Stomach (tissue), 9 donors: Measurements from ENCODE around the gene TPD52L1. TPM values are rescaled to one million over a fixed set of nuclear protein-coding genes. Genes with fewer than 3 reads are reported as not detected.

Experiments used
- DNase-seq, 2 donors: peaks; one replicate each; pipeline versions ENCODE4 v3.0.0 to v3.0.0-alpha.2; 2013 to 2019
- H3K27ac ChIP-seq, 5 donors: fragments of 200-600 bp in 4 of 5; sonication (generic) in 4 of 5; one replicate each; pipeline ENCODE4 v1.5.1; 2013 to 2019; ENCODE audit warnings: mild to moderate bottlenecking in 1 of 5, moderate library complexity in 1 of 5
- H3K27me3 ChIP-seq, 3 donors: fragments of 200-600 bp; sonication (generic); one replicate each; pipeline ENCODE4 v1.5.1; 2017 to 2019; ENCODE audit warnings: mixed run types in 1 of 3
- H3K36me3 ChIP-seq, 4 donors: fragments of 200-600 bp; sonication (generic); 1 replicate in 3 of 4; 2 replicates in 1 of 4; pipeline ENCODE4 v1.5.1; 2016 to 2019
- H3K4me1 ChIP-seq, 4 donors: fragments of 200-600 bp; sonication (generic); one replicate each; pipeline ENCODE4 v1.5.1; 2016 to 2019
- H3K4me3 ChIP-seq, 4 donors: fragments of 200-600 bp; sonication (generic) in 3 of 4; one replicate each; pipeline ENCODE4 v1.5.1; 2016 to 2019; ENCODE audit warnings: mild to moderate bottlenecking in 1 of 4
- H3K9me3 ChIP-seq, 4 donors: fragments of 200-600 bp; sonication (generic); one replicate each; pipeline ENCODE4 v1.5.1; 2016 to 2019
- EP300 ChIP-seq: sonication (generic); formaldehyde crosslinking; IDR thresholded peaks from one replicate; pipeline ENCODE4 v1.6.1; 2017; ENCODE audit warnings: antibody characterized with exemption
- POLR2A ChIP-seq, 4 donors: fragments of 450-650 bp; IDR thresholded peaks; one replicate each; pipeline ENCODE4 v1.6.1; 2016; ENCODE audit warnings: antibody characterized with exemption in 4 of 4, control low read depth in 2 of 4, mild to moderate bottlenecking in 1 of 4, moderate library complexity in 1 of 4
- POLR2AphosphoS5 ChIP-seq, 3 donors: sonication (generic); formaldehyde crosslinking; IDR thresholded peaks; one replicate each; pipeline ENCODE4 v1.6.1; 2016; ENCODE audit warnings: antibody characterized with exemption in 3 of 3
- WGBS, 5 donors: extraction: QIAGEN DNeasy Blood & Tissue Kit in 3 of 5; methylation state at CpG; one replicate each; pipeline versions ENCODE4 v1.1.5 to v1.1.7; 2013 to 2018; 5-methylcytosine and 5-hydroxymethylcytosine counted together
- intact Hi-C: fragments of 100-400 bp; cut with DNase I; formaldehyde crosslinking; loops from one replicate; pipeline ENCODE4 v1.15.1; 2023; ENCODE audit warnings: low total_unique reads
- polyA plus RNA-seq, 3 donors: library from polyadenylated mRNA; stranded (reverse); fragments of 200-250 nt; gene quantifications; one replicate each; pipeline ENCODE4 v1.2.3, GENCODE V29; 2013
- total RNA-seq, 5 donors: library from RNA; depleted of rRNA; stranded (reverse); fragments of >200 nt; gene quantifications; one replicate each; pipeline versions ENCODE4 v1.1.0 to v1.2.3, GENCODE V29; 2014 to 2016
- TF ChIP-seq, protein P1 (sequence below), 7 experiments: fragments of 450-650 bp in 4 of 7; fragments of 200-600 bp in 3 of 7; sonication (generic) in 3 of 7; IDR thresholded peaks; one replicate each; pipeline ENCODE4 v1.5.1; 2016 to 2019; ENCODE audit warnings: antibody characterized with exemption in 7 of 7, control low read depth in 2 of 7, mild to moderate bottlenecking in 1 of 7
- donor health status: healthy with polysubstance abuse.
- donor health status: Bipolar disorder and iron deficiency.
- donor health status: healthy.

TPD52L1 gene
- total and polyA plus RNA-seq, 8 donors, result 14.8 to 102 (median 78.9) TPM

DNA sequence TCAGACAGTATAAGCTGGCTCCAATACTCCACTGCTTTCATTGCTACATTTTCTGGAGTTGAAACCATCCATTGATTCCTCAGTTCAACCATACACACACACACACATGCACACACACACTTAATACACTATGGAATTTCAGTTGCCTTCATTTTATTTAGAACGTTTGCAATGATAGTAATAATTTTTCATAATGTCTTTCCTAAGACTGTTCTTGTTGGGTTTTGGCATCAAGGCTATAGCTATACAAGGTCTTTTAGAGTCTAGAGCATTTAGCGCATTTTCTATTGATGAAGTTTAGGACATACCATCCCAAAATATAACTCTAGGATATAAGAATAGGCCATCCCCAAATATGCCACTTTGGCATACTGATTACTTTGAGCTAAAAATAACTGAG, 15.5 kb upstream of the TPD52L1 start:
- Histone ChIP-seq H3K27ac (no peak overlapping the region), H3K9me3 (no peaks in the 10 kb centered on the region), H3K4me3 (no peak overlapping the region), H3K27me3 (no peaks in the 10 kb centered on the region), H3K4me1 (no peaks in the 10 kb centered on the region), H3K36me3 (no peaks in the 10 kb centered on the region)
- TF ChIP-seq POLR2AphosphoS5 (IDR thresholded peaks at IDR 0.05) (no peak), EP300 (no peak), POLR2A (IDR thresholded peaks at IDR 0.05) (no peak)
- TF ChIP-seq, protein P1, sequence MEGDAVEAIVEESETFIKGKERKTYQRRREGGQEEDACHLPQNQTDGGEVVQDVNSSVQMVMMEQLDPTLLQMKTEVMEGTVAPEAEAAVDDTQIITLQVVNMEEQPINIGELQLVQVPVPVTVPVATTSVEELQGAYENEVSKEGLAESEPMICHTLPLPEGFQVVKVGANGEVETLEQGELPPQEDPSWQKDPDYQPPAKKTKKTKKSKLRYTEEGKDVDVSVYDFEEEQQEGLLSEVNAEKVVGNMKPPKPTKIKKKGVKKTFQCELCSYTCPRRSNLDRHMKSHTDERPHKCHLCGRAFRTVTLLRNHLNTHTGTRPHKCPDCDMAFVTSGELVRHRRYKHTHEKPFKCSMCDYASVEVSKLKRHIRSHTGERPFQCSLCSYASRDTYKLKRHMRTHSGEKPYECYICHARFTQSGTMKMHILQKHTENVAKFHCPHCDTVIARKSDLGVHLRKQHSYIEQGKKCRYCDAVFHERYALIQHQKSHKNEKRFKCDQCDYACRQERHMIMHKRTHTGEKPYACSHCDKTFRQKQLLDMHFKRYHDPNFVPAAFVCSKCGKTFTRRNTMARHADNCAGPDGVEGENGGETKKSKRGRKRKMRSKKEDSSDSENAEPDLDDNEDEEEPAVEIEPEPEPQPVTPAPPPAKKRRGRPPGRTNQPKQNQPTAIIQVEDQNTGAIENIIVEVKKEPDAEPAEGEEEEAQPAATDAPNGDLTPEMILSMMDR (IDR thresholded peaks at IDR 0.05), result no peak
- intact Hi-C loops, result no loop called here
- DNase-seq, result no peak
- WGBS, 5 donors, result 73 to 90% (median 87%) methylated on average over 2 of the region's 2 CpGs

DNA sequence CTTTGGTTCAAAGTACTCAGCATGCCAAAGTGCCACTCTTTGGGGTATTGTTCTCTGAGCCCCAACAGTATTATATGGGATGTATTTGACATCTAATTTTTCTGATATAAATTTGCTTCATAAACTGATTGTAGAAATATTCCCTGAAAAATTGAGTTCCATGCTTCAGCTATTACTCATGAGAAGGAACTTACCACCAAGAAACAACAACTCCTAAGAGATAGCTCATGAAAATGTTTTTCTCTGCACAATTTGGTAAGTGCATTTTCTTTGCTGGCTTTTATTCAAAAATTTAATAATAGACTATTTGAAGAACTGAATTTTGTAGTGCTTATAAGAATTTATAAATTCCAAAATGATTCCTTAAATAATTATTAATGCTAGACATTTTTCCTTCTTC, 12.8 kb upstream of the TPD52L1 start:
- TF ChIP-seq, protein P1 (IDR thresholded peaks at IDR 0.05), result no peak
- TF ChIP-seq POLR2AphosphoS5 (IDR thresholded peaks at IDR 0.05) (no peak), EP300 (no peak), POLR2A (IDR thresholded peaks at IDR 0.05) (no peak)
- no peak for DNase-seq
- no peak overlapping the region for H3K4me3 ChIP-seq
- no peak overlapping the region for H3K27ac ChIP-seq
- no peaks in the 10 kb centered on the region for H3K36me3 ChIP-seq
- H3K4me1 ChIP-seq, result no peaks in the 10 kb centered on the region
- H3K9me3 ChIP-seq, result no peaks in the 10 kb centered on the region
- H3K27me3 ChIP-seq, result no peaks in the 10 kb centered on the region
- intact Hi-C loops, result no loop called here

DNA sequence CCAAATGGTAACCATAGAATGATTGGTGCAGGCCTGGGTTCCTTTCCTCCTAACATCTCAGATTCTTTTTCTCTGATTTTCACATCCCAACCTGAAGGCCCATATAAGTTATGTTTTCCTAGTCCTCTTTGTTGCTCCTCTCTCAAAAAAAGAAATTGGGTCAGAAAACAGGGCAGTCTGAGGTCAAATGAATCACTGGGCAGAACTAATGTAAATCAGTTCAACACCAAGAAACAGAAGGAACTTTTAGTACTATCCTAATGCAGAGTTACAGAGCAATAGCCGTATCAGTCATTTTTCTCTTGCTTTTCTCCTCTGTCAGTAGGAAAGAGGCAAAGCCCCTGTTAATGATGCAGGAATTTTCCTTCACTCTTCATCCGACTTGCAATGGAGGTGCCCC, 11.0 kb upstream of the TPD52L1 start:
- H3K36me3 ChIP-seq, result no peaks in the 10 kb centered on the region
- no peak for DNase-seq
- no peaks in the 10 kb centered on the region for H3K4me1 ChIP-seq
- TF ChIP-seq POLR2A (IDR thresholded peaks at IDR 0.05), result no peak
- no peak for TF ChIP-seq EP300
- TF ChIP-seq POLR2AphosphoS5 (IDR thresholded peaks at IDR 0.05), result no peak
- TF ChIP-seq, protein P1 (IDR thresholded peaks at IDR 0.05), result no peak
- H3K9me3 ChIP-seq, result no peaks in the 10 kb centered on the region
- WGBS, 5 donors, result 79 to 96% (median 89%) methylated on average over 2 of the region's 2 CpGs
- no peaks in the 10 kb centered on the region for H3K27me3 ChIP-seq
- no peak overlapping the region for H3K4me3 ChIP-seq
- intact Hi-C loops, result no loop called here
- no peak overlapping the region for H3K27ac ChIP-seq

DNA sequence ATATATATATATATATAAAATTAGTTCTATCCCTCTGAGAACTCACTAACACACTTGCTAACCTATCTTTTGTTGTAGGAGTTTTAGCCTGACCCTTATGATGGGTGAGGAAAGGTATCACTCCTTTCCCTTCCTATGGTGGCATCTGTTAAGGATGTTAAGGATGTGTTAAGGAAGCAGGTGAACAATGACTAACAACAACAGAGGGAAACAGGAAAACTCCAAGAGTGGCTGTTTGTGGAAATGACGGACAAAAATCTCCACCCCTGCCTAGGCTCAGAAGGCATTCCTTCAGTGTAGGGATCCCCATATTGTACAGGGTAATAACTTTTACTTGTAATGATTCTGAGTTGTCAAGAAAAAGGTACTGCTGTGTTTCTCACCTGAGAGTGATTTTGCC, 8.8 kb upstream of the TPD52L1 start:
- intact Hi-C loops, result no loop called here
- WGBS, 5 donors, result 77 to 93% (median 91%) methylated on average over 1 of the region's 1 CpG

More for the DNA sequence above, 8.8 kb upstream of the TPD52L1 start:
- Histone ChIP-seq H3K4me3 (no peak overlapping the region), H3K9me3 (no peaks in the 10 kb centered on the region), H3K27ac (no peak overlapping the region), H3K27me3 (no peaks in the 10 kb centered on the region), H3K36me3 (no peaks in the 10 kb centered on the region), H3K4me1 (no peaks in the 10 kb centered on the region)
- TF ChIP-seq POLR2A (IDR thresholded peaks at IDR 0.05) (no peak), EP300 (no peak)
- TF ChIP-seq, protein P1 (IDR thresholded peaks at IDR 0.05), result no peak
- DNase-seq, result no peak
